Fibroblast of lung (primary cell): ENCODE results near the gene PPP6R3. TPM values are rescaled to one million over a fixed set of nuclear protein-coding genes. Genes with fewer than 3 reads are reported as not detected.
A peak's percentile ranks its signal among the peaks of the same experiment; 100 is the strongest.

Experiments used
- DNase-seq, 2 donors: peaks; one replicate each; pipeline versions ENCODE4 v3.0.0 to v3.0.0-alpha.2; 2010; ENCODE audit warnings: low read depth in 2 of 2
- H2AFZ ChIP-seq: 2 replicates; pipeline ENCODE4 v1.5.1; 2012; ENCODE audit warnings: low read length, control low read depth, inconsistent platforms
- H3K27ac ChIP-seq: 2 replicates; pipeline ENCODE4 v1.5.1; 2011; ENCODE audit warnings: low read length, control low read depth; ENCODE audit not compliant: insufficient read depth
- H3K27me3 ChIP-seq: 2 replicates; pipeline ENCODE4 v1.5.1; 2011; ENCODE audit warnings: mild to moderate bottlenecking, low read length; ENCODE audit not compliant: control insufficient read depth, insufficient read depth
- H3K36me3 ChIP-seq: 2 replicates; pipeline ENCODE4 v1.5.1; 2011; ENCODE audit warnings: low read length; ENCODE audit not compliant: control insufficient read depth, insufficient read depth
- H3K4me1 ChIP-seq: 2 replicates; pipeline ENCODE4 v1.5.1; 2011; ENCODE audit warnings: low read length; ENCODE audit not compliant: control insufficient read depth, insufficient read depth; ENCODE audit errors: extremely low read depth
- H3K4me2 ChIP-seq: 2 replicates; pipeline ENCODE4 v1.5.1; 2011; ENCODE audit warnings: low read length, control low read depth; ENCODE audit not compliant: insufficient read depth; ENCODE audit errors: extremely low read depth
- H3K4me3 ChIP-seq, 4 experiments: fragments of 200-600 bp in 1 of 4; sonication (generic) in 1 of 4; replicated peaks in 1 of 4; 2 replicates each; pipeline ENCODE4 v1.5.1; 2011 to 2016; ENCODE audit warnings: low read length in 4 of 4, low read depth in 3 of 4, mild to moderate bottlenecking in 3 of 4, control low read depth in 2 of 4, inconsistent platforms in 1 of 4, mixed read lengths in 1 of 4; ENCODE audit not compliant: insufficient read depth in 1 of 4; ENCODE audit errors: control extremely low read depth in 1 of 4
- H3K79me2 ChIP-seq: 2 replicates; pipeline ENCODE4 v1.5.1; 2012; ENCODE audit warnings: mild to moderate bottlenecking, low read length, inconsistent platforms; ENCODE audit not compliant: control insufficient read depth, insufficient read depth
- H3K9ac ChIP-seq: 2 replicates; pipeline ENCODE4 v1.5.1; 2011; ENCODE audit warnings: mild to moderate bottlenecking, low read length, control low read depth; ENCODE audit not compliant: insufficient read depth
- H3K9me3 ChIP-seq: 2 replicates; pipeline ENCODE4 v1.5.1; 2012; ENCODE audit warnings: low read depth, low read length; ENCODE audit not compliant: control insufficient read depth, insufficient read depth
- H4K20me1 ChIP-seq: 2 replicates; pipeline ENCODE4 v1.5.1; 2011; ENCODE audit warnings: low read length; ENCODE audit not compliant: control insufficient read depth, insufficient read depth; ENCODE audit errors: extremely low read depth
- CTCF ChIP-seq, 2 donors: IDR thresholded peaks in 1 of 2; conservative IDR thresholded peaks in 1 of 2; 1 replicate in 1 of 2; 2 replicates in 1 of 2; pipeline ENCODE4 v1.5.1; 2011 to 2012; ENCODE audit warnings: low read length in 2 of 2, control low read depth in 1 of 2, inconsistent platforms in 1 of 2, low read depth in 1 of 2, mild to moderate bottlenecking in 1 of 2
- EZH2 ChIP-seq: IDR thresholded peaks from 2 replicates; pipeline ENCODE4 v1.5.1; 2012; ENCODE audit warnings: low read length, control low read depth, mild to moderate bottlenecking; ENCODE audit errors: missing control alignments
- polyA plus RNA-seq, 2 donors: library from polyadenylated mRNA; depleted of rRNA in 1 of 2; stranded (reverse) in 1 of 2; unstranded in 1 of 2; fragments of >200 nt; gene quantifications; 2 replicates each; pipeline ENCODE4 v1.2.1, GENCODE V29; 2011 to 2012; ENCODE audit warnings: missing spikeins in 1 of 2
- total RNA-seq: library from RNA; depleted of rRNA; stranded (reverse); fragments of >200 nt; gene quantifications from 2 replicates; pipeline ENCODE4 v1.2.1, GENCODE V29; 2014

Gene PPP6R3
- total and polyA plus RNA-seq, 2 donors (not counting 1 experiment from before 2014, with no cell fraction given): 44.2 to 120 TPM

GRCh38 chr11:68653486-68654430, 193.2 kb downstream of the PPP6R3 start:
- H3K36me3 ChIP-seq: no peaks in the 10 kb centered on the region
- no peak overlapping the region for H3K9ac ChIP-seq
- H3K79me2 ChIP-seq: no peaks in the 10 kb centered on the region
- TF ChIP-seq CTCF (conservative IDR thresholded peaks at IDR 0.05 in 1 of 2, IDR thresholded peaks at IDR 0.05 in 1 of 2; ENCODE audit: low read depth in 1 of 2, low read length in 2 of 2): no peak
- TF ChIP-seq EZH2: no peak
- H3K4me1 ChIP-seq: peaks cover 2% of the 10 kb centered on the region
- no peak overlapping the region for H2AFZ ChIP-seq
- H3K27me3 ChIP-seq: peaks cover 10% of the 10 kb centered on the region
- no peaks in the 10 kb centered on the region for H4K20me1 ChIP-seq
- H3K4me2 ChIP-seq: no peak overlapping the region
- H3K9me3 ChIP-seq: no peaks in the 10 kb centered on the region
- no peak for DNase-seq
- no peak overlapping the region for H3K4me3 ChIP-seq
- H3K27ac ChIP-seq: no peak overlapping the region

GRCh38 chr11:68654978-68655377, 194.4 kb downstream of the PPP6R3 start:
- Histone ChIP-seq H3K4me2 (no peak overlapping the region), H3K27me3 (peaks cover 8% of the 10 kb centered on the region), H3K4me1 (peaks cover 11% of the 10 kb centered on the region), H4K20me1 (no peaks in the 10 kb centered on the region), H3K36me3 (no peaks in the 10 kb centered on the region), H3K27ac (no peak overlapping the region), H3K79me2 (no peaks in the 10 kb centered on the region), H2AFZ (no peak overlapping the region), H3K9me3 (no peaks in the 10 kb centered on the region), H3K9ac (no peak overlapping the region), H3K4me3 (no peak overlapping the region)
- TF ChIP-seq EZH2: no peak
- no peak for TF ChIP-seq CTCF (conservative IDR thresholded peaks at IDR 0.05 in 1 of 2, IDR thresholded peaks at IDR 0.05 in 1 of 2; ENCODE audit: low read depth in 1 of 2, low read length in 2 of 2)
- DNase-seq: no peak

- H3K9ac ChIP-seq: no peak overlapping the region
- no peak overlapping the region for H3K27ac ChIP-seq
- H3K27me3 ChIP-seq: peaks cover 4% of the 10 kb centered on the region
- no peaks in the 10 kb centered on the region for H3K9me3 ChIP-seq
- no peaks in the 10 kb centered on the region for H3K79me2 ChIP-seq
- H4K20me1 ChIP-seq: no peaks in the 10 kb centered on the region
- no peak overlapping the region for H3K4me3 ChIP-seq
- DNase-seq: peak in 1 of 2 donors; percentile 18
- no peak overlapping the region for H2AFZ ChIP-seq
- TF ChIP-seq EZH2: no peak
- TF ChIP-seq CTCF (conservative IDR thresholded peaks at IDR 0.05 in 1 of 2, IDR thresholded peaks at IDR 0.05 in 1 of 2; ENCODE audit: low read depth in 1 of 2, low read length in 2 of 2): no peak
- peaks cover 11% of the 10 kb centered on the region for H3K4me1 ChIP-seq
- no peaks in the 10 kb centered on the region for H3K36me3 ChIP-seq
- no peak overlapping the region for H3K4me2 ChIP-seq
Observed at GRCh38 chr11:68655406-68655805, 194.9 kb downstream of the PPP6R3 start.
